ENCODE measurements around the gene KIF21A.

KIF21A gene

DNA sequence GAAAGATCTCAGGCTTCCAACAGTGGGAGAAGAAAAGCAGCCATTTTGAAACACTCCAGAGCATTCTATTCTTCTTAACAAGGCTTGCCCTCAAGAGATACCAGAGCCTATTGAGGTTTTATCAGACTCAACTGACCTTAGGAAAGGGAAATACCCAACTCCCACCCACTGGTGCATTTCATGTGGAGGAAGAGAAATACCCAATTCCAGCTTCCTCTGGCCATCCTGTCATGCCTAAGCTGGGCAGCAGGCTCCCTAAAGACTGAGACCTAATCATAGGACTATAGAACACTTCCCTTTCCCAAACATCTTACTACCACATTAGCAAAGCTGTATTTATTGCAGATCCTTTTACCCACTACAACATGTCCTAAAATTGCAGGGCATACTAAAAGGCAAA, 164.5 kb downstream of the KIF21A start:
- no peak for DNase-seq (ENCODE audit: low read depth in 1 of 2, low spot score in 1 of 2)

DNA sequence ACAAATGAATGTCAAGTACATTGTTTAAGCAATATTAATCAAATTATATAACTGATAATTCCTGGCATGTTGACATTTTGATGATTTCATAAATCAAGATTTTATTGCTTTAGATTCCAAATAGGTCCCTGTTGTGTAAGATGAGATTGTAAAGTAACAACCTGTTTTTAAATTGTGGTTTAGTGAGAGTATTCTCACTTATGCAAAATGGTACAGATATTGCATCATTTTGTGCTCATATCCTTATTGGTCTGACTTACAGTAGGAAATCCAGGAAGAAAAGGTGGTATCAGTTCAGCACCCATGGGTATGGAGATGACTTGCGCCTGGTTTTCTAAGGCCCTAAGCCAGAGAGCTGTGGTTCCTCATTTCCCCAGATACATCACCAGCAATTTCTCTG, 165.5 kb downstream of the KIF21A start:
- no peak for DNase-seq (ENCODE audit: low read depth in 1 of 2, low spot score in 1 of 2)

DNA sequence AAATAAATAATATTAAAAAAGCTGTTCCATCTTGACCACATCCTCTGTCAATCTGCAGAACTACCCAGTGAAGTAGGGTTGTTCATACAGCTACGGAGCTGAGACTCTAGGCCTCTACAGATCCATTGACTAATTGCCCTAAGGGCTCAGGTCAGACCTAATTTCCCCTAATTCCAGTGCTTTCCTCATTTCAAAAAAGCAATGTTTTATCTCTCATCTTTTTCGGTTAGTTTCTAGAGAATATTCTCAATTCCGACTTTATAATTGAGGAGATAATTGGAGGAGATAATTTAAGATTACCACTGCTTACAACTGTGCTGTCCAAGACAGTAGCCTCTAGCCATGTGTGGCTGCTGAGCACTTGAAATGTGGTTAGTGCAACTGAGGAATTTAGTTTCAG, 167.1 kb downstream of the KIF21A start:
- DNase-seq (ENCODE audit: low read depth in 1 of 2, low spot score in 1 of 2): no peak

DNA sequence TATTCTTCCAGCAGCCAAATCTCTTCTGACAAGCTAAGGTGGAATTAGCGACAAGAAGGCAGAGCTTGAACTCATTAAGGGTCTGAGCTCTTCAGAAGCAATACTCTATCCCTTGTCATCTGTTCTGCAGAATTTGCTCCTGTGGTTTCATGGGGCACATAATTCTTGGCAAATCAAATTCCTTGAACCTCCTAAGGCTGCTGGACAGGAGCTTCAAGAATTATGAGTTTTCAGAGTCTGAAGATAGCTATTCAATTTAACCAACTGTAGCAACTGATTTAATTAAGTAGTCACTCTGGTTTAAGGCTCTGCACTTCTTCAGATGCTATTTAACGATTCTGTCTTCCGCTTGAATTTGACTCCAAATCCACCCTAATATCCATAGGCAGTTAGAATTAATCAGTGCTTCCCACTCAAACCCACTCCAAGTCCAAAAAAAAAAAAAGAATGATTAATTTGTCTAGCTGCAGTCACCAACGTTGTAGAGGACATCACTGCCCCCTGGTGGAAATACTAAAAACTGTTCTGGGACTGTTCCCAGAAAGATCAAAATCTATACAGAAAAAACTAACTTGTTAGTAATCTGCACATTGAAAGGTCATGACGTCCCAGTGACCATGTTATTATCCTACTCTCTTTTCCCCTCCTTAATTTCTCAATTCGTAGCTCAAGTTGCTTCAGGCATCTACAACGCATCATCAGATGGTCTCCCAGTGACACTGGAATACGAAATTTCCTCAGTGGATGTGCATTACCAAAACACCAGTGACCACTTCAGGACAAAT, 169.9 kb downstream of the KIF21A start:
- no peak for DNase-seq (ENCODE audit: low read depth in 1 of 2, low spot score in 1 of 2)

DNA sequence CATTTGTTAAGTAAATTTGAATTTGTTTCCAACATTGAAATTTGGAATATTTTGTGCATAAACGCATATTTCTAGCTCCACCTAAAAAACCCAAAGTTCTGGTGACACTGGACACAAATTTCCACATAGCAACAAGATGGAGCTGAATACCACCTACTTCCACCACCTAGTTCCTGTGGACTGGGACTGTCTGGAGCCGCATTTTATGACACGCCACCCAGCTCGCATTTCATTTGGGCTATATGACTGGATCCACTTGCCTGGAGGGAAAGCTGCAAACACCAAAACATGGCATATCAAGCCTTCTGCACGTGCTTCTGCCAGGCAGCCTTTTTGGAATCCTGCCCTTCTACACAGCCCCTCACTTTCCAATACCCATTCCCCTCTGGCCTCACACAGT, 173.4 kb downstream of the KIF21A start:
- no peak for DNase-seq (ENCODE audit: low read depth in 1 of 2, low spot score in 1 of 2)

DNA sequence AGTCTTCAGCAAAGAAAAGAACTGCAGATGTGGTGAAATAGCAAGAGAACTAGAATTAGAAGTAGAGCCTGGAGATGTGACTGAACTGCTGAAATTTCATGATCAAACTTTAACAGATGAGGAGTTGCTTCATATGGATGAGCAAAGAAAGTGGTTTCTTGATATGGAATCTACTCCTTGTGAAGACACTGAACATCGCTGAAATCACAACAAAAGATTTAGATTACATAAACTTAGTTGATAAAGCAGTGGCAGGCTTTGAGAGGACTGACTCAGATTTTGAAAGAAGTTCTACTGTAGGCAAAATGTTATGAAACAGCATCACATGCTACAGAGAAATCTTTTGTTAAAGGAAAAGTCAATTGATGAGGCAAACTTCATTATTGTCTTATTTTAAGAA, 175.0 kb downstream of the KIF21A start:
- DNase-seq (ENCODE audit: low read depth in 1 of 2, low spot score in 1 of 2): no peak

DNA sequence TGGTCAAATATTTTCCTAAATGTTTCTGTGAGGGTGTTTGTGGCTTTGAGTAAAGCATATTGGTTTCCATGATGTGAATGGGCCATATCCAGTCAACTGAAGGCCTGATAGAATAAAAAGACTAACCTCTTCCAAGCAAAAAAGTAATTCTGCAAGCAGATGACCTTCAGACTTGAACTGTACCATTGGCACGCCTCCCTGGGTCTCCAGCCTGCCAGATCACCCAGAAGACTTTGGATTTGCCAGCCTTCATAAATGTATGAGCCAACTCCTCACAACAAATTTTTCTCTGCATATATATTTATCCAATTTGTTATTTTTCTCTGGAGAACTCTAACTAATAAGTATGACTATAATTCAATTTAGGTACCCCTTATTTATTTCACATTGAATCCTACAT, 190.3 kb downstream of the KIF21A start:
- DNase-seq (ENCODE audit: low read depth in 1 of 2, low spot score in 1 of 2): no peak

Data from stimulated activated CD4-positive, alpha-beta T cell treated with anti-CD3 and anti-CD28 coated beads, Interleukin-15, amount 100 ng/mL, for 1 hour (primary cell).